Measurements from ENCODE around the gene RABAC1.
A peak's percentile ranks its signal among the peaks of the same experiment; 100 is the strongest.

RABAC1 gene

DNA sequence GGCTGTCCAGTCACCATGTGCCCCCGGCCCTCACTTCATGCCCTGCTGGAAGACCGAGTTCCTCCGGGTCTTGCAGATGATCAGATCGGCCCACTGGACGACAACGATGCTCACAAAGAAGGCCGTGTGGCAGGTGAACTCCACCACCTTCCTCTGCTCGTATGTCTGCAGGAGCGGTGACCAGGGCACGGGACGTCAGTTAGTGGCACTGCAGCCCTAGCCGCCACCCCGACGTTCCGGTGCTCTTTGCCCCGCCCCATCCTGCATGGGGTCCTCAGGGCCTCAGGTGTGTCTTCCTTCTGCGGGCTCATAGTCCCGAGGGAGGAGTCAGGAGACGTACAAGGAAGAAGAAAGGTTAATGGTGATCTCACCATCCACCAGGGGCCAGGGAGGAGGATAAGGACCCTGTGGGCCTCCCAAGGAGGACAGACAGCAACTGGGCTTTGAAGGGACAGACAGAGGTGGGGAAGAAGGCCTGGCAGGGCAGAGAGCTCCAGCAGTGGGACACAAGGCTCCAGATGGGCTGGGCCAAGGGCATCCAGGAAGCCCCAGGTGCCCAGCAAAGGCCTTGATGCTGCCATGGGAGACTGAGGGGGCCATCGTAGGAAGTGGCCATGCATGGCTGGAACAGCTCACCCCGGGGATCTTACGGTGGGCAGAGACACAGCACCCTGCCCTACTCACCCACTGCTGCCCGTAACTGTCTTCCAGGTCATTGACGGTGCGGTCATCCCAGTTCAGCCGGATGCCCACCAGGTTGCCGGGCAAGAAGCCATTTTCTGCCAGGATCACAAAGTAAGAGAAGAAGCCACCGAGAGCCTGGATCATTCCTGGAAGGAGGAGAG is 9.9 kb upstream of the RABAC1 start:
- Mint-ChIP-seq H3K4me3 (no peak overlapping the region), H3K9me3 (no peaks in the 10 kb centered on the region), H3K36me3 (ENCODE audit: low read depth) (no peaks in the 10 kb centered on the region), H3K4me1 (ENCODE audit: low read depth) (peaks cover 3% of the 10 kb centered on the region), H3K27me3 (no peaks in the 10 kb centered on the region), H3K27ac (no peak overlapping the region)

- no peaks in the 10 kb centered on the region for H3K9me3 Mint-ChIP-seq
- no peaks in the 10 kb centered on the region for H3K36me3 Mint-ChIP-seq (ENCODE audit: low read depth)
- no peak overlapping the region for H3K27ac Mint-ChIP-seq
- no peaks in the 10 kb centered on the region for H3K27me3 Mint-ChIP-seq
- H3K4me1 Mint-ChIP-seq (ENCODE audit: low read depth) = peaks cover 3% of the 10 kb centered on the region
- no peak overlapping the region for H3K4me3 Mint-ChIP-seq
These were observed 8.1 kb upstream of the RABAC1 start for GRCh38 chr19:41967054-41967783.

- Mint-ChIP-seq H3K9me3 (no peaks in the 10 kb centered on the region), H3K4me3 (no peak overlapping the region), H3K27me3 (no peaks in the 10 kb centered on the region), H3K36me3 (ENCODE audit: low read depth) (no peaks in the 10 kb centered on the region), H3K27ac (no peak overlapping the region), H3K4me1 (ENCODE audit: low read depth) (peaks cover 3% of the 10 kb centered on the region)
These were observed 6.0 kb upstream of the RABAC1 start for GRCh38 chr19:41965106-41965505.

GRCh38 chr19:41960973-41961372 is 1.9 kb upstream of the RABAC1 start:
- H3K27ac Mint-ChIP-seq = no peak overlapping the region
- H3K9me3 Mint-ChIP-seq = no peaks in the 10 kb centered on the region
- H3K4me3 Mint-ChIP-seq = no peak overlapping the region
- H3K4me1 Mint-ChIP-seq (ENCODE audit: low read depth) = peaks cover 20% of the 10 kb centered on the region
- H3K27me3 Mint-ChIP-seq = no peaks in the 10 kb centered on the region
- H3K36me3 Mint-ChIP-seq (ENCODE audit: low read depth) = no peaks in the 10 kb centered on the region

GRCh38 chr19:41958367-41959055 is 610 bp downstream of the RABAC1 start:
- peak overlapping the region; percentile 97 for H3K4me3 Mint-ChIP-seq
- H3K36me3 Mint-ChIP-seq (ENCODE audit: low read depth) = no peaks in the 10 kb centered on the region
- H3K4me1 Mint-ChIP-seq (ENCODE audit: low read depth) = peaks cover 17% of the 10 kb centered on the region
- peak overlapping the region; percentile 14 for H3K27ac Mint-ChIP-seq
- no peaks in the 10 kb centered on the region for H3K27me3 Mint-ChIP-seq
- H3K9me3 Mint-ChIP-seq = no peaks in the 10 kb centered on the region

- H3K9me3 Mint-ChIP-seq = no peaks in the 10 kb centered on the region
- H3K36me3 Mint-ChIP-seq (ENCODE audit: low read depth) = no peaks in the 10 kb centered on the region
- no peaks in the 10 kb centered on the region for H3K27me3 Mint-ChIP-seq
- peak overlapping the region; percentile 14 for H3K27ac Mint-ChIP-seq
- H3K4me3 Mint-ChIP-seq = peak overlapping the region; percentile 97
- peaks cover 17% of the 10 kb centered on the region for H3K4me1 Mint-ChIP-seq (ENCODE audit: low read depth)
These were observed 1.2 kb downstream of the RABAC1 start for GRCh38 chr19:41957838-41958366.

DNA sequence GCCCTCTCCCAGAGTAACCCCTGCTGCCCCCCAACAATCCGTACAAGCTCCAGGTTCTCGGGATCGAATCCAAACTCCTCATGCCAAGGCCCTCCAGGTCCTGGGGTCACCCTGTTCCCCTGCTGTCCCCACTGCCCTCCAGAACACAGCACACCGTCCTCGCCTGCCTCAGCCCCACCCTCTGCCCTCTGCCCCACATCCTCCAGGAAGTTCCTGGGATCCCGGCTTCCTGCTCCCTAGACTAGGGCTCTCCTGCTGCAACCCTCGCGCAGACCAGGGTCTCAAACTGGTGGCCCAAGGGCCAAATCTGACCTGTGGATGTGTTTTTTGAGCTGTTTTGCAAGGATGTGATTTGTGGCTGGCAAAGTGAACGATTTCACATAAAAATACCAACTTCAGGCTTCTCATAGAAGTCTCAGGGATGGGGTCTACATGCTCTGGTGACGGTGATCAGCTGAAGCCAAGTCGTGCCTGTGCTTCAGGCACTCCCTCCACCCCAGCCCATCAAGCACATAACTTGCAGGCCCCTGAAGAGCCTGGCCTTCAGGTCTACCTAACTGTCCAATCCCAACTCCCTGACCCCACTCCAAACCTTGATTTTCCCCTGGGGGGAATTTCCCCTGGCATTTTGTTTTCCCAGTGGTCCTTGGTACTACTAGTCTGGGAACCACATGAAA is 1.8 kb downstream of the RABAC1 start:
- Mint-ChIP-seq H3K4me3 (peak overlapping the region; percentile 97), H3K4me1 (ENCODE audit: low read depth) (peaks cover 17% of the 10 kb centered on the region), H3K9me3 (no peaks in the 10 kb centered on the region), H3K27ac (no peak overlapping the region), H3K27me3 (no peaks in the 10 kb centered on the region), H3K36me3 (ENCODE audit: low read depth) (no peaks in the 10 kb centered on the region)

DNA sequence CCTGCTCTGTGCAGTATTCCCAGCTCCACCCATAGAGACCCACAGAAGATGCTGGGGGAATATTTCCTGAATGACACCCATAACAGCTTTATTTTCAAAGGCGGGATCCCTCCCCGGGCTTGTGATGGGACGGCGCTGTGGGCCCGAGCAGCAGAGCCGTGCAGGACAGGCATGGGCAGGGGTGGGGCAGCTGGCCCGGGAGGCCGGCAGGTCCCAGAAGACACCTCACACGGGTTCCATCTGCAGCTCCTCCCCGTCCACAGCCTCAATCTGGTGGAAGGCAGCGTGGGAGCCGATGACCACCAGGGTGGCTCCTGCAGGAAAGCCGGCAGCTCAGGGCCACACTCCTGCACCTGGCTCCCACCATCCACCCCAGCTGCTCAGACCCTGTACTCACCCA is 2.5 kb downstream of the RABAC1 start:
- no peak overlapping the region for H3K27ac Mint-ChIP-seq
- no peaks in the 10 kb centered on the region for H3K27me3 Mint-ChIP-seq
- peaks cover 20% of the 10 kb centered on the region for H3K4me1 Mint-ChIP-seq (ENCODE audit: low read depth)
- no peaks in the 10 kb centered on the region for H3K36me3 Mint-ChIP-seq (ENCODE audit: low read depth)
- H3K9me3 Mint-ChIP-seq = no peaks in the 10 kb centered on the region
- no peak overlapping the region for H3K4me3 Mint-ChIP-seq

DNA sequence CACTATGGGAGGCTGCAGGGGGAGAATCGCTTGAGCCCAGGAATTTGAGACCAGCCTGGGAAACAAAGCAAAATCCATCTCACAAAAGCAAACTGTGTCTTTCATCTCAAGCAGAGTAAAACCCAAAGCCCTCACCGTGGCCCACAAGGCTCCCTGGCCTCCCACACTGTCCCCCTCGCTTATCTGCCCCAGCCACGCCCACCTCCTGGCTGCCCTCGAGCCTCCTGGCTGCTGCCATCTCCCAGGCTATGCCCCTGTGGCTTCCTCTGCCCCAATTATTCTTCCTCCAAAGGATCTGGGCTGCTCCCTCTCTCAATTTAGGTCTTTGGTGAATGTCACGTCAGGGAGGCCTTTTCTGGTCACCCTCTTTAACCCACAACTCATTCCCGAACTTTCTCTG is 3.6 kb downstream of the RABAC1 start:
- H3K4me1 Mint-ChIP-seq (ENCODE audit: low read depth) = peaks cover 24% of the 10 kb centered on the region
- H3K27ac Mint-ChIP-seq = no peak overlapping the region
- no peaks in the 10 kb centered on the region for H3K27me3 Mint-ChIP-seq
- no peaks in the 10 kb centered on the region for H3K9me3 Mint-ChIP-seq
- H3K4me3 Mint-ChIP-seq = no peak overlapping the region
- H3K36me3 Mint-ChIP-seq (ENCODE audit: low read depth) = no peaks in the 10 kb centered on the region

GRCh38 chr19:41951686-41952172 is 7.4 kb downstream of the RABAC1 start:
- peak overlapping the region; percentile 40 for H3K27ac Mint-ChIP-seq
- H3K4me3 Mint-ChIP-seq = peak overlapping the region; percentile 37
- no peaks in the 10 kb centered on the region for H3K27me3 Mint-ChIP-seq
- H3K9me3 Mint-ChIP-seq = no peaks in the 10 kb centered on the region
- no peaks in the 10 kb centered on the region for H3K36me3 Mint-ChIP-seq (ENCODE audit: low read depth)
- peaks cover 29% of the 10 kb centered on the region for H3K4me1 Mint-ChIP-seq (ENCODE audit: low read depth)

- Mint-ChIP-seq H3K36me3 (ENCODE audit: low read depth) (no peaks in the 10 kb centered on the region), H3K4me3 (peak overlapping the region; percentile 22), H3K27me3 (peaks cover 4% of the 10 kb centered on the region), H3K9me3 (no peaks in the 10 kb centered on the region), H3K4me1 (ENCODE audit: low read depth) (peaks cover 67% of the 10 kb centered on the region), H3K27ac (peak overlapping the region; percentile 84)
These were observed 12.0 kb downstream of the RABAC1 start for GRCh38 chr19:41947091-41947490.

- peak overlapping the region; percentile 94 for H3K27ac Mint-ChIP-seq
- peak overlapping the region; percentile 56 for H3K4me3 Mint-ChIP-seq
- peaks cover 73% of the 10 kb centered on the region for H3K4me1 Mint-ChIP-seq (ENCODE audit: low read depth)
- H3K27me3 Mint-ChIP-seq = peaks cover 9% of the 10 kb centered on the region
- H3K9me3 Mint-ChIP-seq = no peaks in the 10 kb centered on the region
- no peaks in the 10 kb centered on the region for H3K36me3 Mint-ChIP-seq (ENCODE audit: low read depth)
These were observed 13.9 kb downstream of the RABAC1 start for GRCh38 chr19:41945135-41945766.

DNA sequence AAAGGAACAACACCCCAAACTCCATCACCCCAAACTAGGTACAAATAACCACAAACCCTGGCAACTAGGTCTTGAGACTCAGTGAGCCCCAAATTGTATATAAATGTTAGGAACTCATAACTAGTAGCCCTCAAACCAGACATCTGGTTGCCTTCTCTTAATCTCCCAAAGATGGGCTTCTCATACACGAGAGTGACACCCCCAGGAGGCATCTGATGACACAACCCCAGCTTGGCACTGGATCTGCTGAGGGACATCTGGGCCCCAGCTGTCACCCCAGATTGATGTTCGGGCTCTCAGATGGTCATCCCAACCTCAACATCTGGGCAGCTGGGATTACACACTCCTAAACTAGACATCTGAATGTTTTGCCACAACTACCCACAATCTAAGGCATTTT is 14.8 kb downstream of the RABAC1 start:
- Mint-ChIP-seq H3K27me3 (peaks cover 9% of the 10 kb centered on the region), H3K27ac (peak overlapping the region; percentile 94), H3K36me3 (ENCODE audit: low read depth) (no peaks in the 10 kb centered on the region)

More for the DNA sequence above, 14.8 kb downstream of the RABAC1 start:
- H3K4me1 Mint-ChIP-seq (ENCODE audit: low read depth) = peaks cover 70% of the 10 kb centered on the region
- H3K4me3 Mint-ChIP-seq = peak overlapping the region; percentile 30
- H3K9me3 Mint-ChIP-seq = no peaks in the 10 kb centered on the region
